Measurements from ENCODE around the gene ABI3.

ABI3 gene

DNA sequence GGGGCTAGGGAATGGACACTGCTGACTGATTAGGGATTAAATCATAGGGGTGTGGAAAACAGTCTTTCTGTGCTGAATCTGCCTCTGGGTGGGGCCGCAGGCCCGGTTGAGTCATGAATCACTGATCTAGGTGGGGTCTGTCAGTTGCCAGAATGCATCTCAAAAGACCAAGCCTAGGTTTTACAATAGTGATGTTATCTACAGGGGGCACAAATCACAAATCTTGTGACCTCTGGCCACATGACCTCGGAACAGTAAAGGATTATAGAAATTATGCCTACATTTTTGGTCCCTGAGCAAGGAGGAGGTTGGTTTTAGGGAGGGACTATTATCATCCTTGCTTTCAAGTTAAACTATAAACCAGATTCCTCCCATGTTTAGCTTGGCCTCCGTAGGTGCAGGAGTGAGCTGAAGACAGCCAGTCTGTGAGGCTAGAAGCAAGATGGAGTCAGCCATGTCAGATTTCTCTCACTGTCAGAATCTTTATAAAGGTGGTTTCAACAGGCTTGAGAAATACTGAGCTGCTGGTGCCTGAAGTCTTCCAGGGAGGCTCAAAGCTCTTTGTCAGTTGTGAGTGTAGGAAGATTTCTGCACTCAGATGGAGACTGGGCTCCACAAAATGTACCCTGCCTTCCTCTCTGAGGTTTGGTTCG lies 13.0 kb upstream of the ABI3 start:
- no peak for DNase-seq (ENCODE audit: low spot score)

DNA sequence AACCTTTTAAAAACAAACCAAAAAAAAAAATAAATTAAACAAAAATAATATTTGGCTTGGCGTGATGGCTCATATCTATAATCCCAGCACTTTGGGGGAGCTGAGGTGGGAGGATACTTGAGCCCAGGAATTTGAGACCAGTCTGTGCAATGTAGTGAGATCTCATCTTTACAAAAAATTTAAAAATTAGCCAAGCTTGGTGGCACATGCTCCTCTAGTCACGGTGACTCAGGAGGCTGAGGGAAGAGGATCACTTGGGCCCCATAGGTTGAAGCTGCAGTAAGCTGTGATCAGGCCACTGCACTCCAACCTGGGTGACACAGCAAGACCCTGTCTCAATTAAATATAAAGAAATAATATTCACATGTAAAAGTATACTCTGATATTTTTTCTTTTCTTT lies 12.3 kb upstream of the ABI3 start:
- DNase-seq (ENCODE audit: low spot score), result no peak

DNA sequence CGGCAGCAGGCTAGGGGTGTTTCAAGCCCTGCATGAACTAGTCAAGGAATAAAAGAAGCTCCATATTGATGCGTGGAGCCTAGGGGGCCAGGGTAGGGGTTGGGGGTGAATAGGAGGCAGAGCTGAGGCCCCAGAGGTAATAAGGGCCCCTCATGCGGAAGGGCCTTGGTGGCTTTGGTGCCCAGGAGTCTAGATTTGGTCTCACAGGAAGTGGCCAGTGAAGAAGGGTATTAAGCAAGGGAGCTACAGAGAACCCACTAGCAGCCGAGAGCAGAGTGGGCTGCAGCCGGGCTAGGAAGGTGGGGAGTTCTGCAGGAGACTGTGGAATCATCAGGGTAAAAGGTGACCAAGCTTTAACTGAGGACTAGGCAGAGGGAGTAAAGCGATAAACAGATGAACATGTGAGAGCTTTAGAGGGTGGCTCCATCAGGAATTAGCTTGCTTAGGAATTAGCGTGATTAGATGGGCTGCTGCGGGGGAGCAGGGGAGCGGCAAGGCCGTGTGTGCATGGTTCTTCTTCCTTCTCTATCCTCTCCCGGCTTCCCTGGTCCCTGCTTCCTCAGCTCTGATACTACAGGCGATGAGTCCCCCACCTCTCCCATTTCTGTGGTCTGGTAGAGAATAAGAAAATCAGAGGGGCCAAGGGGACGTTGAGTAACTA lies 10.0 kb upstream of the ABI3 start:
- no peak for DNase-seq (ENCODE audit: low spot score)

DNA sequence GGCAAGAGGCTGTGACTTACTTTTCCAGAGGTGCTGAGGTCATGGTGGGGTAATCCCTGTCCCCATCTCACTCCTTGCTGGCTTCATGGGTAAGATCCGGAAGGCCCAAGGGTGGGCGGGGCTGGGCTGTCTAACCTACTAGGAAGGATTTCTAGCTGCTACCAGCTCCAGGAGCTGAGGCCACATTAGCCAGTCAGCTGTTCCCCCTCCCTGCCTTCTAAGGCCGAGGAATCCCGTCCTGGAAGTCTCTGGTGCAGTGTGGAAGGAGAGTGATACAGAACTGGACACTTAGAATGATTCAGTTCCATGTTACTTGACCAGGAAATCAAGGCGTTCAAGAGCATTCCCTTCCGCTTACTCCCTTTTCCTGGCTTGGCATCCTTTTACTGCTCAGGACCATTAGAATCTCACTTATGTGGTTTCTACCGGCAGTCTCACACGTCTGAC lies 9.0 kb upstream of the ABI3 start:
- no peak for DNase-seq (ENCODE audit: low spot score)

DNA sequence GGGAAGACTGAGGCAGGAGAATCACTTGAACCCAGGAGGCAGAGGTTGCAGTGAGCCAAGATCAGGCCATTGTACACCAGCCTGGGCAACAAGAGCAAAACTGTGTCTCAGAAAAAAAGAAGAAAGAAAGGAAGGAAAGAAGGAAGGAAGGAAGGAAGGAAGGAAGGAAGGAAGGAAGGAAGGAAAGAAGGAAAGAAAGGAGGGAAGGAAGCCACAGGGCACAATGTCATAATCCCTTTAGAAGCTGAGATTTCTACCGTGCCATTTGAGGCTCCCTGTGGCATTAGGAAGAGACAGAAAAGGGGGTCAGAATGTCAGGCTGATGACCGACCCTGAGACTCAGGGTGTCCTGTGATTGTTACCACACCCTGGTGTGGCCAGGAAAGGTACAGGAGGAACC lies 6.7 kb upstream of the ABI3 start:
- no peak for DNase-seq (ENCODE audit: low spot score)

DNA sequence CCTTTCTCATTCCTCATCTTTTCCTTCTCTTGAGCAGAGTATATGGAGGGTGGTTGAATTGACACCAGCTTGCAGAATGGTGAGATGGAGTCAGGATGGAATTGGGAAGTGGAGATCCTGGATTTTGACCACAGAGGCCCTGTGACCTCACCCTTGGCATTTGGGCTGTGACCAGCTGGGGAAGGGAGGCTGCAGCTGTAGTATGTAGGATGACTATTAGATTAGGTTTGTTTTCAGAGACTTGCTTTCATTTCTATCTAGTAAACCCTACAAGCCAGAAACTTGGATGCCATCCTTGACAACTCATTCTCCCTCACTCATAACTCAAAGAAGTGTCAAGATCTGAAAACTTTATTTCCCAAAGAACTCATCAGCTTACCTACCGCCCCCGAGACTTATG lies 6.0 kb upstream of the ABI3 start:
- DNase-seq (ENCODE audit: low spot score), result no peak

DNA sequence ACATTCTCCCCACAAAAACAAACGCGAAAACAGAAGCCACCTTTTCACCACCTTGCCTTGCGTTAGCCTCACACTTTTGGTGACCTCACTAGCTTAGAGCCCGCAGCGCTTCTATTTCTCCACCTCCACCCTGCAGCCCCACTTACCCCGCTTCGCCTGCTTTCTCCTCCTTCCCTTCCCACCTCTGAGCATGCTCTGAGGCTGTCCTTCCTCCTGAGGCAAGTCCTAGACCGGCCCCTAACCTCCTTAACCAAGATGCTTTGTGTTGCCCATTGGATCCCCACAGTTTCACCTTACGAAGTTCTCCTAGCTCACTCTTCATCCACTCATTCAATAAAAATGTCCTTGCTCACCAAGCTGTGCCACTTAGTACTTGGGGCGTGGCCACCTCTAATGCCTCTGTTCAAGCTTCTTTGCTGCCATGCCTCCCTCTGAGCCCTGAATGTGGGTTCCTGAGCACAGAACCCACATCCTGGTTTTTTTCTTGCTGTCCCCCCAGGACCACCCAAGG lies 1.4 kb upstream of the ABI3 start:
- DNase-seq (ENCODE audit: low spot score), result no peak

DNA sequence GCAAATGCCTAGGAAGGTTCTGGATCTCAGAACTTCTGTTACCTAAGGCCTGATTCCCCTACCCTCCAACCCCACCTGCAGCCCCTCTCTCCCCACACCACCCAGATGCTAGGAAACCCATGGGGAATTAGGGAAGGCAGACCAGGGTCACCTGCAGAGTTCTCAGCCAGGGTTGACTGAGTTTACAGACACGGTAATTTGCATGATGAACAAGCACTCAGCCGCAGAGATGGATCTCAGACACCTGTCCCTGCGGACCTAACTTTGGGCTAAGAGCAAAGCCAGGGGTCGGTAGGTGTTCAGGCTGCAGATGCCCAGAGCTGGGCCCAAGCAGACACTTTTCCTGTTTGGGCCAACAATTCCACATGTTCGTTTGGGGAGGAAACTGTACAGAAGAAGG lies 2.9 kb downstream of the ABI3 start:
- peak; percentile 75 for DNase-seq (ENCODE audit: low spot score)

DNA sequence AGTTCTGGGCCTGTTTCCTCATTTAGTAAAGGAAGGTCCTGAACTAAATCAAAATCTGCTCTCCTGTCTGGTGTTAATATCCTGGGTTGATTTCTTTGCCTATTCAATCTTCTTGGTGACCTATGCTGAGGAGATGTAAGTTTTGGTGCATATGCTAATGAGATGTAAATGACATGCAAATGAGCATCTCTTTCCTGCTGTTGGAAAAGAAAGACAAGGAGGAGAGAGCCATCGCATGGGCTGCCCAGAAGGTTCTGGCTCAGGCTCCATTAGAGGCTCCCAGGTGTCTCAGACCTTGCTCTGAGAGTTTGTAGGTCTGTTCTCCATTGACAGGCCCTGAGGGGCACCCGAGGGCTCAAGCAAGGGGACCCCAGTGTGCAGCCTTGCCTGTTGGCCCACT lies 3.3 kb downstream of the ABI3 start:
- DNase-seq (ENCODE audit: low spot score), result no peak

DNA sequence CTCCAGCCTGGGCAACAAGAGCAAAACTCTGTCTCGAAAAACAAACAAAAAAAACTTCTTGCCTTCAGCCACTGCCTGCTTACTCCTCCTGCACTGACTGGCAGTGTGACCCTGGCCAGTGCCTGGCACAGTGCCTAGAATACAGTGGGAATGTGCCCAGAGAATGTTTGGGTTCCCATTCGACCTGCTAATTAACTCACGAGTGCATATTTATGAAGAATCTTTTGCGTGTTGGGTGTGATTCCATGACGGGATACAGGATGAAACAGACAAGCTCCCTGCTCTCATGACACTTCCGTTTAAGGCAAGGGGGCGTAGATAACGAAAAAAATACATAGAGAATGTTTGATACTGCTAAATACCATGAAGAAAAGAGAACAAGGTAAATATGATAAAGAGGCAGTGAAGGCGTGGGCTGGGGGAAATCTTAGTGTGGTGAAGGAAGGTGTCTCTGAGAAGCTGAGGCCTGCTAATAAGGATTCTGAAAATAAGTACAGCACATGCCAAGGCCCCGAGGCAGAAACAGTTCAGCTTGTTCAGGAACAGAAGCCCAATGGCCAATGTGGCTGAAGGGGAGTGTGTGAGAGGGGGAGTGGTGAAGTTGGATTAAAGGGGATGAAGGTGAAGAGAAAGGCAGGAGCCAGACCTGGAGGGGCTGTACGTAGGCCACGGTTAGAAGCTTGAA lies 4.3 kb downstream of the ABI3 start:
- DNase-seq (ENCODE audit: low spot score), result no peak

DNA sequence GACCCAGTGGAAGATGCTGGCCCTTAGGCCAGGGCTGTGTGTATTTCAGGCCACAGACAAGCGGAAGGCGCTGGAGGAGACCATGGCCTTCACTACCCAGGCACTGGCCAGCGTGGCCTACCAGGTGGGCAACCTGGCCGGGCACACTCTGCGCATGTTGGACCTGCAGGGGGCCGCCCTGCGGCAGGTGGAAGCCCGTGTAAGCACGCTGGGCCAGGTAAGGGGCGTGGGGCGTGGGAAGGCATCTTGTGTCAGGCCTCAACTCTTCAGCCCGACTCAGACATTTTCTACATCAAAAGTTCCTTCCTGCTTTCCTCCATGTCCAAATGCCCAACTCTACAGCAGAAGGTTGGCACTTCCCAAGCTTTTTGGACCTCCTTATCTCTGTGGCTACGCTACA lies 6.0 kb downstream of the ABI3 start:
- DNase-seq (ENCODE audit: low spot score), result no peak

DNA sequence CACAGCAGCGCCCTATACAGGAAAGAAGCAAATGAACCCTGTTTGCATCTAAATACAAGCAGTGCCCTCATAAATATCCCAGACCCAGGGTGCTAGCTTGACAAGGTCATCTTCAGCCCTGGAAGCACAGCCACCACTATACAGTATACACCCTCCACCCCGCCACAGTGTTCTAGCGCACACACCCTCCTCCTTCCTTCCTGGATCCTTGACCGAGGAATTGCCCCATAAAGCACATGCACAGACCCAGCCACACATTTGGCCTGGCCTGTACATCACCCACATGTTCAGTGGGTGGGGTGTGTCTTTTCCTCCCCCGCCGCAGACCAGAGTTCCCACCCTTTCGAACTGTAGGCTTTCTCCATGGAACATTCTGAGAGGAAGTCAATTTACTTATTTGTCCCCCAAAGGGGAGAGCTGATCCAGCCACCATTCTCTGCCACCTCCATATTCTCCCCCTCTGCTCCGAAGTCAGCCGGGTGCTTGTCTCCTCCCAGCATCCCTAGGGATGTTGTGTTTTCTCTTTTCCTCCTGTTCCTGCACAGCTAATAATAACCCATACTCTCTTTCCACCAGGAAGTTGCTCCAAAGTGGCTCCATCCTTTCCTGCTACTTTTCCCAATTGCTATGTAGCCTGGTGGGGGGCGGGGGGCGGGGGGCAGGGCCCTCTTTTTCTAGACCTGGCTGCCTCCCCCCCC lies 6.6 kb downstream of the ABI3 start:
- no peak for DNase-seq (ENCODE audit: low spot score)

DNA sequence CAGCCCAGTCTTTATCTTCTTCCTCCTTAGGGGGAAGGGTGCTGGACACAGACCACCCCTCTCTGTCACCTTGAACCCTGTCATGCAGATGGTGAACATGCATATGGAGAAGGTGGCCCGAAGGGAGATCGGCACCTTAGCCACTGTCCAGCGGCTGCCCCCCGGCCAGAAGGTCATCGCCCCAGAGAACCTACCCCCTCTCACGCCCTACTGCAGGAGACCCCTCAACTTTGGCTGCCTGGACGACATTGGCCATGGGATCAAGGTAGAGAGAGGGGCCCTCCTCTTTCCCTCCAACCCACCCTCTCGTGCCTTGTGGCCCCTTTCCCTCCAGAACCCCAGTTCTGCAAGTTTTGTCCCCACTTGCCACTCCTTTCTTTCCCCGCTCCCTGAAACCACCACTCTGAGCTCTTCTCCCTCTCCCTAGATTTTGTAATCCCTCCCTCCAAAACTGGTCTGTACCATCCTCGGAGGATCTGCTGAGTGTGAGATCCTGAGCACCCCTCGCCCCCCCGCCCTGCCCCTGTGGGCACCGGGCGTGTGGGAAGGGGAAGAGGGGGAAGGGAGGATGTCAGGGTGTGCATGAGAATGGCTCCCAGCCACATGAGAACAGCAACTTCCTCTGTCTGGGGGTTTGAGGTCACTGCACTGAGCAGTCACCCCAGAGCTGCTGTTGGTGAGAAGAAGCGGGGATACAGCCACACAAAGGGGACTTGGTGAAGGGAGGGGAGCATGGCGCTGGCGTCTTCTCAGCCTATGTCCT lies 7.3 kb downstream of the ABI3 start:
- DNase-seq (ENCODE audit: low spot score), result peak; percentile 70

DNA sequence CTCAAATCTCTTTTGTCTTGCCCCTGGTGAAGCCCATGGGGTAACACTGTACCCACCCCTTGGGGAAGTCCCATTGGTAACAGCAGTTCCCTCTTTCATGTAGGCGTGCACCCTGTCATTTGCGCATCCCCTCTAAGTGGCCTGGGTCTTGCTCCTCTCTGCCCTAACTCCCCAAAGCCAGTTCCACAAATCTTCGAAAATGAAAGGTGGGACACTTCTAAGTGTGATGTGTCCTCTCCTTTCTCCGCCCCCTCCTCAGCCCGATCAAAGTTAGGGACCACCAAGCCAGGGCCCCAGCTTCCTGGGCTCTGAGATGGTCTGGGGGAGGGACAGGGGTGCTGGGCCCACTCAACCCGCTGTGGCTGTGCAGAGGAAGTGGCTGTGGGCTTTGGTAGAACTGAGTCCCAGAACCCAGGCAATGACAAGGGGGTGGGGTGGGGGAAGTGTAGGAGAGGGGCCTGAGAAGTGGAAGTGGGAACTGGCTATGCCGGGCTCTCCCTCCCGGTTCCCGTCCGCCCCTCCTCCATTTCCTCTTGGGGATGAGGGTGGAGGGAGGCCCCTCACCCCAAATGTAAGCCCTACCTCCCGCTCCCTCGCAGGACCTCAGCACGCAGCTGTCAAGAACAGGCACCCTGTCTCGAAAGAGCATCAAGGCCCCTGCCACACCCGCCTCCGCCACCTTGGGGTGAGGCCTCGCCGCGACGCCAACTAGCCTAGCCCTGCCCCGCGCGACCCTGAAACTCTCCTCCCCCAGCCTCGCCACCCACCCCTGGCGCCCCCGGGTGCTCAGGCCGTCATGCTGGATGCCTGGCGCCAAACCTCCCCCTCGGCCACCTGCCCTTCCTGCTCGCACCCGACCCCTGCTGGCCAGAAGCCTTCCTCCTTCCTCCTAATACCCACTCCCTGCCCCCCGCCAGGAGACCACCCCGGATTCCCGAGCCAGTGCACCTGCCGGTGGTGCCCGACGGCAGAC lies 8.7 kb downstream of the ABI3 start:
- DNase-seq (ENCODE audit: low spot score), result peak; percentile 77

DNA sequence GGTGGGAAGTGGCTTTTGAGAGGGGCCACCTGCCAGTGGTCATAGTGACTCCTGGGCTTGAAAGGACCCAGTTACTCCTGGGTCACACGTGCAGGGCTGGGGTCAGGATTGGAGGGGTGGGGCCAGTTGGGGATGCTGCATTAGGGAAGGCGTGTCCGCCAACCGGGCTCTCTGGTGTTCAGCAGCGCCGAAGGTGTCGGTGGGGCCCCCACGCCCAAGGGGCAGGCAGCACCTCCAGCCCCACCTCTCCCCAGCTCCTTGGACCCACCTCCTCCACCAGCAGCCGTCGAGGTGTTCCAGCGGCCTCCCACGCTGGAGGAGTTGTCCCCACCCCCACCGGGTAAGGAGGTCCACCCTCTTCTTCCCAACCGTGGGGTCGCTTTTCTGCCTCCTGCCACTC lies 9.5 kb downstream of the ABI3 start:
- no peak for DNase-seq (ENCODE audit: low spot score)

DNA sequence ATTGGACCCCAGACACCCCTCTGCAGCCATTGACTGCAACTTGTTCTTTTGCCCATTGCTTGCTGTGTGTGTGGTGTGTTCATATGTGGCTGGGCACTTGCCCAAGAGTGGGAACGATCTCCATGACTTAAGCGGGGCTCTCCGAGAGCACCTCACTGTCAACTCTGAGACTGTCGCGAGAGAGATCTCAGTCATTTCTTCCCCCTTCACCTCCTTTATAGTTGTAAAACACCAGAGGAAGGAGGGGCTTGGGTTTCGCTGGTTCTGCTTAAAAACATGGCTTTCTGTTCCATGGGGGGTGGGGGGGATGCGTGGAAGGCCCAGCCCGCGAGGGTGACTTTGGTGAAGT lies 12.6 kb downstream of the ABI3 start:
- no peak for DNase-seq (ENCODE audit: low spot score)

DNA sequence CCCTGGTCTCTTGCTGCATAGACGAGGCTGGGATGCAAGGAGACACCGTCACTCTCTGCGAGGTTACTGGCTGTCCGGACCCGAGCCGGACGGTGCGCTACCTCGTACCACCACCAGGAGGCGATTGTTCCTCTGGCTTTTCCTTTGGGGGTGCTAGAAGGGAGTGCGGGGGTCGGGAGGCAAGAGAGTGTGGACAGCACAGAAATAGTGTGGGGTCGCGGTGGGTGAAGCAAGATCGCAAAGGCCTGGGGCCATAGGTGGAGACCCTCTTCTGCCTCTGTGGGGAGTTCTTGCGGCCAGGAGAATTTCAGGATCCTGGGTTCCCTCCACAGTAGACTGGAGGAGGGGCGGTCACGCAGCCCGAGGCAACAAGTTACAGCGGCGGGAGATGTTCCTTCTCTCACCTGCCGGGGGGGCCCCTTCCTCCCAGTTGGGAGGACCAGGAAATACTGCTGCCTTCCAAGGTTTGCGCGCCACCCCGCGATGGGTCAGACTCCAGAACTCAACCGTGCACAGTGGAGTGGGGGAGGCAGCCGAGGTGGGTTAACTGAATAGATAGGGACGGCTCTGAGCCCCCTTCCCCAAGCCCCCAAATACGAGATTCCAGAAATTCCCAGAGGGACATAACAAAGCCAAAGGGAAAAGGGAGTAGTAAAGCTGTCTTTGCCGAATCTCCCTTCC lies 13.2 kb downstream of the ABI3 start:
- peak; percentile 73 for DNase-seq (ENCODE audit: low spot score)

DNA sequence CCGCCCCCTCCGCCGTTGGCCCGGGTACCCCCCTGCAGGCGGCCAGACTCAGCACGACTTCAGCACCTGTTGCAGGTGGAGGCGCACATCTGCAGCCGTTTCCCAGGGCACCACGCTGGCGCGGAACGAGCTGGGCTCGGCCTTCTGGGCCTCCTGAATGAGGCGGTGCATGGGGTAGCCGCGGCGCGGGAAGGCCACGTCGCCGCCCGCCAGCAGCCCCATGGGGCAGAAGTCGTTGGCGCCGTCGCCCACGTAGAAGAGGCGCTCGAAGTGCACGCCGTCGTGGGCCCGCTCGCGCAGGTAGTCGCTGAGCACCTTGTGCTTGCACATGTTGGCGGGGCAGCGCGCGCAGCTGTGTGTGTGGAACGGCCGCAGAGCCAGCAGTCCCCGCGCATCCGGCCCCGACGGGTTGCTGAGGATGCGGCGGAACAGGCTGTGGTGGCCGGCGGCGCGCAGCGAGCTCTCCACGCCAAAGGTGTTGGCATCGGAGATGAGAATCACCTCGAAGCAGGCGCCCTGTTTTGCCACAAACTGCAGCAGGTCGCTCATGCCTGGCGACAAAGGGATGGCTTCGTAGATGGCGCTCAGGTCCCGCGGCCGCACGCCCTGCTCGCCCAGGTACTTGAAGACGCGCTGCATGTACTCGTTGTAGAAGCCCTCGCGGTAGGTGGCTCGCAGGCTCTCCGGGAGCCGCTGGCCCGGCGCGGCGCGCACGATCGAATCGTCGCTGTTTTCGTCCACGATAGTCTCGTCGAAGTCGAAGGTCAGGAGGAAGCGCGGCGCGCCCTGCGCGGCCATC lies 13.9 kb downstream of the ABI3 start:
- peak; percentile 67 for DNase-seq (ENCODE audit: low spot score)

DNA sequence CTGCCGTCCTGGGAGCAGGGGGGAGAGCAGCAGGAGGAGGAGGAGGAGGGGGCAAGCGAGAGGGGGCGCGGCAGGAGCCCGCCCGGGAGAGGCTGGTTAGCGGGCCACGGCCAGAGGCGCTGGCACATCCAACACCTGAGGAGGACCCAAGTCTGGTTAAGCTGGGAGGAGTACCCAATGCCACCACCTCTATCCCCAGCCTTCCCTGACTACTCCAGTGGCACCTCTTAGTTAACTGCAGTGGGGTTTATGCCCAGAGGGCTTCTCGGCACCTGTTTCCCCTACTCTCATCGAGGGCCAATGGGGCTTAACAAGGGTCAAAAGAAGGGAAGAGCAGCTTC lies 14.5 kb downstream of the ABI3 start:
- no peak for DNase-seq (ENCODE audit: low spot score)

All from germinal center (tissue), 1 donor.